NCI-H2196 treated with DMSO at 0.1 percent for 48 hours (cell line): ENCODE results near the gene RAB30.

Source experiments
- DNase-seq: peaks from one replicate; lab custom pipeline; 2025; ENCODE audit not compliant: unreplicated experiment; lab: John Stamatoyannopoulos, UW

RAB30 gene

GRCh38 chr11:83071567-83072349 is at the start of gene RAB30:
Gene RAB30, minus strand, starts transcription at chr11:83071897. Its CDS starts 74,581 bp downstream, at chr11:82997316.
- DNase-seq = peak; percentile 97

- no peak for DNase-seq
These were observed 48.6 kb upstream of the RAB30 start for GRCh38 chr11:83120327-83120726.

GRCh38 chr11:83119216-83119615 is 47.5 kb upstream of the RAB30 start:
- no peak for DNase-seq

- no peak for DNase-seq
These were observed 47.1 kb upstream of the RAB30 start for GRCh38 chr11:83118814-83119213.

GRCh38 chr11:83116015-83116641 is 44.4 kb upstream of the RAB30 start:
- DNase-seq = no peak

- no peak for DNase-seq
These were observed 43.9 kb upstream of the RAB30 start for GRCh38 chr11:83115551-83115950.

- DNase-seq = no peak
These were observed 43.3 kb upstream of the RAB30 start for GRCh38 chr11:83115026-83115425.

GRCh38 chr11:83112886-83113285 is 41.2 kb upstream of the RAB30 start:
- DNase-seq = no peak

- DNase-seq = no peak
These were observed 33.5 kb upstream of the RAB30 start for GRCh38 chr11:83105168-83105567.

- DNase-seq = no peak
These were observed 31.1 kb upstream of the RAB30 start for GRCh38 chr11:83102834-83103233.

- no peak for DNase-seq
These were observed 25.9 kb upstream of the RAB30 start for GRCh38 chr11:83097429-83098075.

- DNase-seq = no peak
These were observed 21.9 kb upstream of the RAB30 start for GRCh38 chr11:83093634-83094033.

- peak; percentile 79 for DNase-seq
These were observed 21.0 kb upstream of the RAB30 start for GRCh38 chr11:83092488-83093384.

GRCh38 chr11:83088965-83089364 is 17.3 kb upstream of the RAB30 start:
- no peak for DNase-seq

GRCh38 chr11:83087035-83087434 is 15.3 kb upstream of the RAB30 start:
- peak; percentile 59 for DNase-seq

GRCh38 chr11:83079820-83080219 is 8.1 kb upstream of the RAB30 start:
- no peak for DNase-seq

- no peak for DNase-seq
These were observed 6.6 kb upstream of the RAB30 start for GRCh38 chr11:83078269-83078668.

GRCh38 chr11:83073884-83074283 is 2.2 kb upstream of the RAB30 start:
- DNase-seq = no peak

GRCh38 chr11:83073258-83073657 is 1.6 kb upstream of the RAB30 start:
- DNase-seq = no peak

- DNase-seq = no peak
These were observed 899 bp upstream of the RAB30 start for GRCh38 chr11:83072350-83073242.
